Measurements from ENCODE around the gene KRT2.

The KRT2 gene

GRCh38 chr12:52627395-52628110, 24.5 kb downstream of the KRT2 start:
- no peak for DNase-seq (ENCODE audit: low read depth)
- no peak overlapping the region for H3K4me3 ChIP-seq (ENCODE audit: low read length)
- no peak for TF ChIP-seq CTCF (conservative IDR thresholded peaks at IDR 0.05; ENCODE audit: low read depth, low read length)

- no peak overlapping the region for H3K4me3 ChIP-seq (ENCODE audit: low read length)
- TF ChIP-seq CTCF (conservative IDR thresholded peaks at IDR 0.05; ENCODE audit: low read depth, low read length) = no peak
- no peak for DNase-seq (ENCODE audit: low read depth)
Measured at GRCh38 chr12:52622349-52622748, 29.7 kb downstream of the KRT2 start.

DNA sequence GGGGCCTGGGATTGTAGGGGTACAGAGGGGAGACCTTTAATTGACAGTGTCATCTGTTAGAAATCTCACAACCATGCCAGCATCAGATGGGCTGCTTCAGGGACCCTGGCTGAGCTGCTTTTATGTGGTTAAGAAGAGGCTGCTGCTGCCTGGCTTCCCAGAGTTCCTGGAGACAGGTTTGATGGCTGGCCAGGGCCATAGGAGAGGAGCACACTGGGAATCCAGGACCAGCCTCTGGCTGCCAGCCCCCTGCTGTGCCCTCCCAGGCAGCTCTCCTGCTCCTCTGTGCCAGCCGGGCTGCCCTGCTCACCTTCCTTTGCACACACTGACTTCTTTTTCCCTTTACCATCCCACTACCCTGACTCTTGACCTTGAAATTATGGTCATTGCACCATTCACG, 33.1 kb downstream of the KRT2 start:
- DNase-seq (ENCODE audit: low read depth) = no peak
- H3K4me3 ChIP-seq (ENCODE audit: low read length) = no peak overlapping the region
- TF ChIP-seq CTCF (conservative IDR thresholded peaks at IDR 0.05; ENCODE audit: low read depth, low read length) = no peak

DNA sequence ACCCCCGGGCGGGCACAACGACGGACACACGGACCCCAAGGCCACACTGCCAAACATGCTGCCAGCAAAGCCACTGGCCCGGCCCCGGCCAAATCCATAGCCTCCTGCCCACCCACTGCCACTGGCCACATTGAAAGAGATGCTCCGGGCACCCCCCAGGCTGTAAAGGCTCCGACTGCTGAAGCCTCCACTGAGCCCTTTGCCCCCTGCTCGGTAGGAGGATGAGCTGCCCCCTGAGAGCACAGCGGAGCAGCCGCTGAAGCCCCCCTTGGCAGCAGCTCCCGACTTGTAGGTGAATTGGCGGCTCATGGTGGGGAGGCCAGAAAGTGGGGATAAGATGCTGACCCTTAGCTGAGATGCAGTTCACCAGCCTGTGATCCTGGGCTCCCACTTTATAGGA, 33.8 kb downstream of the KRT2 start, which contains the start of gene KRT73:
KRT73 (minus strand) TSS at position 344 of the 400 bp plus-strand sequence; CDS start at position 309, 35 bp downstream.
- TF ChIP-seq CTCF (conservative IDR thresholded peaks at IDR 0.05; ENCODE audit: low read depth, low read length) = no peak
- no peak for DNase-seq (ENCODE audit: low read depth)
- no peak within 1 kb of the TSS for H3K4me3 ChIP-seq (ENCODE audit: low read length)

DNA sequence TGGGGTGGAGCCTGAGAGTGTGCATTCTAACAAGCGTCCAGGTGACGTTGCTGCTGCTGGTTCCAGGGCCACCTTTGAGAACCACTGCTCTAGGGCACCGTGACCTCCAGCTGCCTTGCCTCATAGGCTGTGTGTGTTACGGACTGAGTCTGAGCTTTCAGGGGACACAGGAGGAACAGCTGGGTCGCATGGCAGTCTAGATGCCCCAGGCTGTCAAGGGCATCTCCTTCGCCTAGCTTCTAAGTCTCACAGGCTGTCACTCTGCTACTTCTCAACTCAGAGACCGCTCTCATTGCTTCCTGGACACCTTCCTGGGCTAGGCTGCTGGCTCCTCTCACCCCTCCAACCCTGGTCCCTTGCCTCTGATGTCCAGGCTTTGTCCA, 34.6 kb downstream of the KRT2 start:
- no peak overlapping the region for H3K4me3 ChIP-seq (ENCODE audit: low read length)
- no peak for DNase-seq (ENCODE audit: low read depth)
- TF ChIP-seq CTCF (conservative IDR thresholded peaks at IDR 0.05; ENCODE audit: low read depth, low read length) = no peak

DNA sequence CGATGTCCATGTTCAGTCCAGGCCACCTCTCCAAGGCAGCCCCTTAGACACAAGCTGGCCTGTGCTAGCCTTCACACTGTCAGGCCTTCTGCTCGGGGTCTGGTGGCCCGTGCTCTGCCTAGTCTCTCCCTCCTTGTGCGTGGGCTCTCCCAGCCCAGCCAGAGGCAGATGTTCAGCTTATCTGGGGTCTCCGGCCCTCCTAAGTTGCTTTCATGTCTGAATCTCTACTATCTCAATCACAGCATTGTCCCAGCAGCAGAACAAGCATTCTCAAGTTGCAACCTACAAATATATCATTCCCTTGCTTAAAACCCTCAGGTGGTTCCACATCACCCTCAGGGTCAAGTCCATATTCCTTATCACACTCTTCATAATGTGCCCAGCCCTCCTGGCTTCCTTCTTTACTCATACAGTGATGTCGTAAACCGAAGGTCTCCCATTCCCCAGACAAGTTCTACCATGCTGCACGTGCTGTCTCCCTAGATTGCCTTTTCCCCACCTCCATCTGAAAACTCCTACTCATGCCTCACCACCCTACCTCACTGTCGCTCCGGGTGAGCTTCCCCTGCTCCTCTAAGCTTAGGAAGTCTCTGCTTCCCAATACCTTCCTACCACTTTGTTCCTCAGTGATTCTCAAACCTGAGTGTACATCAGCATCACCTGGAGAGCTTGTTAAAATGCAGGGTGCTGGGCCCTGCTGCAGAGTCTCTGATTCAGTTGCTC, 35.2 kb downstream of the KRT2 start:
- no peak for DNase-seq (ENCODE audit: low read depth)
- no peak overlapping the region for H3K4me3 ChIP-seq (ENCODE audit: low read length)
- no peak for TF ChIP-seq CTCF (conservative IDR thresholded peaks at IDR 0.05; ENCODE audit: low read depth, low read length)

DNA sequence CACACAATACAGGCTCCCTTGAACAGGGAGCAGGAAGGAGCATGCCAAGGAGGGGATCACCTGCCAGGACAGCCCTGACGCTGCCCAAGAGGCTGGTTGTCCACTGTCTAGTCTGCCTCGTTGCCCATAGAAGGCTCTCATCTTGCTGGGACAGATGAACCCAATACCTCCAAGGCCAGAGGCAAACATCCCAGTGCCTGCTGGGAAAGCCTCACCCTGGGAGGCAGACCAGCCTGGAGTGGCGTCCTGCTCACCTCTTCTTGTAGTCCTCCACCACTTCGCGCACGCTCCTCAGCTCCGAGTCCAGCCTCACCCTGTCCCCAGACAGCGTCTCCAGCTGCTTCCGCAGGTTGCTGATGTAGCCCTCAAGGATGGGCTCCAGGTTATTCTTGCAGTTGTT, 36.1 kb downstream of the KRT2 start:
- TF ChIP-seq CTCF (conservative IDR thresholded peaks at IDR 0.05; ENCODE audit: low read depth, low read length) = no peak
- DNase-seq (ENCODE audit: low read depth) = no peak
- no peak overlapping the region for H3K4me3 ChIP-seq (ENCODE audit: low read length)

All from retinal pigment epithelial cell (primary cell).